SK-N-SH treated with all-trans-retinoic acid at 6 μM for 48 hours (cell line): Measurements from ENCODE around the gene MKX.

Experiments used
- ARNTL ChIP-seq: fragments of 450-650 bp; formaldehyde crosslinking; IDR thresholded peaks from 2 replicates; pipeline ENCODE4 v1.5.0; 2020; ENCODE audit warnings: low read depth, mild to moderate bottlenecking, moderate library complexity, borderline replicate concordance
- CSDC2 ChIP-seq: fragments of 250-450 bp; sonication (Bioruptor Pico); IDR thresholded peaks from 2 replicates; pipeline ENCODE4 v1.5.0; 2020; ENCODE audit warnings: mild to moderate bottlenecking, moderate library complexity
- PPARA ChIP-seq: fragments of 250-450 bp; sonication (Bioruptor Pico); IDR thresholded peaks from 2 replicates; pipeline ENCODE4 v1.5.0; 2020; ENCODE audit warnings: mild to moderate bottlenecking, borderline replicate concordance
- RARB ChIP-seq: fragments of 250-450 bp; sonication (Bioruptor Pico); IDR thresholded peaks from 2 replicates; pipeline ENCODE4 v1.8.0; 2021; ENCODE audit warnings: mild to moderate bottlenecking, moderate library complexity
- SNAI2 ChIP-seq: fragments of 250-450 bp; sonication (Bioruptor Pico); IDR thresholded peaks from 2 replicates; pipeline ENCODE4 v1.5.0; 2020; ENCODE audit warnings: mild to moderate bottlenecking, moderate library complexity
- ZFP3 ChIP-seq: fragments of 250-450 bp; sonication (Bioruptor Pico); IDR thresholded peaks from 2 replicates; pipeline ENCODE4 v1.5.0; 2020; ENCODE audit warnings: mild to moderate bottlenecking, moderate library complexity
- TF ChIP-seq, protein P1 (sequence below): fragments of 250-450 bp; sonication (Bioruptor Pico); IDR thresholded peaks from 2 replicates; pipeline ENCODE4 v1.8.0; 2020; ENCODE audit warnings: mild to moderate bottlenecking, moderate library complexity, borderline replicate concordance
- TF ChIP-seq, protein P2 (sequence below): fragments of 250-450 bp; sonication (Bioruptor Pico); IDR thresholded peaks from 2 replicates; pipeline ENCODE4 v1.5.1; 2021; ENCODE audit warnings: mild to moderate bottlenecking, moderate library complexity

- TF ChIP-seq, protein P1, sequence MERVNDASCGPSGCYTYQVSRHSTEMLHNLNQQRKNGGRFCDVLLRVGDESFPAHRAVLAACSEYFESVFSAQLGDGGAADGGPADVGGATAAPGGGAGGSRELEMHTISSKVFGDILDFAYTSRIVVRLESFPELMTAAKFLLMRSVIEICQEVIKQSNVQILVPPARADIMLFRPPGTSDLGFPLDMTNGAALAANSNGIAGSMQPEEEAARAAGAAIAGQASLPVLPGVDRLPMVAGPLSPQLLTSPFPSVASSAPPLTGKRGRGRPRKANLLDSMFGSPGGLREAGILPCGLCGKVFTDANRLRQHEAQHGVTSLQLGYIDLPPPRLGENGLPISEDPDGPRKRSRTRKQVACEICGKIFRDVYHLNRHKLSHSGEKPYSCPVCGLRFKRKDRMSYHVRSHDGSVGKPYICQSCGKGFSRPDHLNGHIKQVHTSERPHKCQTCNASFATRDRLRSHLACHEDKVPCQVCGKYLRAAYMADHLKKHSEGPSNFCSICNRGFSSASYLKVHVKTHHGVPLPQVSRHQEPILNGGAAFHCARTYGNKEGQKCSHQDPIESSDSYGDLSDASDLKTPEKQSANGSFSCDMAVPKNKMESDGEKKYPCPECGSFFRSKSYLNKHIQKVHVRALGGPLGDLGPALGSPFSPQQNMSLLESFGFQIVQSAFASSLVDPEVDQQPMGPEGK (CRISPR knock-in tag): no peak
- no peak for TF ChIP-seq ZFP3 (CRISPR knock-in tag)
- TF ChIP-seq, protein P2, sequence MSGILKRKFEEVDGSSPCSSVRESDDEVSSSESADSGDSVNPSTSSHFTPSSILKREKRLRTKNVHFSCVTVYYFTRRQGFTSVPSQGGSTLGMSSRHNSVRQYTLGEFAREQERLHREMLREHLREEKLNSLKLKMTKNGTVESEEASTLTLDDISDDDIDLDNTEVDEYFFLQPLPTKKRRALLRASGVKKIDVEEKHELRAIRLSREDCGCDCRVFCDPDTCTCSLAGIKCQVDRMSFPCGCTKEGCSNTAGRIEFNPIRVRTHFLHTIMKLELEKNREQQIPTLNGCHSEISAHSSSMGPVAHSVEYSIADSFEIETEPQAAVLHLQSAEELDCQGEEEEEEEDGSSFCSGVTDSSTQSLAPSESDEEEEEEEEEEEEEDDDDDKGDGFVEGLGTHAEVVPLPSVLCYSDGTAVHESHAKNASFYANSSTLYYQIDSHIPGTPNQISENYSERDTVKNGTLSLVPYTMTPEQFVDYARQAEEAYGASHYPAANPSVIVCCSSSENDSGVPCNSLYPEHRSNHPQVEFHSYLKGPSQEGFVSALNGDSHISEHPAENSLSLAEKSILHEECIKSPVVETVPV (CRISPR knock-in tag): no peak
- TF ChIP-seq SNAI2 (CRISPR knock-in tag): no peak
- TF ChIP-seq ARNTL (CRISPR knock-in tag): no peak
- no peak for TF ChIP-seq CSDC2 (CRISPR knock-in tag)
- TF ChIP-seq RARB (CRISPR knock-in tag): no peak
- TF ChIP-seq PPARA (CRISPR knock-in tag): no peak
Observed at GRCh38 chr10:27748601-27749000, 3.0 kb upstream of the MKX start.
